Measurements from ENCODE around the gene TNS2.

DNA sequence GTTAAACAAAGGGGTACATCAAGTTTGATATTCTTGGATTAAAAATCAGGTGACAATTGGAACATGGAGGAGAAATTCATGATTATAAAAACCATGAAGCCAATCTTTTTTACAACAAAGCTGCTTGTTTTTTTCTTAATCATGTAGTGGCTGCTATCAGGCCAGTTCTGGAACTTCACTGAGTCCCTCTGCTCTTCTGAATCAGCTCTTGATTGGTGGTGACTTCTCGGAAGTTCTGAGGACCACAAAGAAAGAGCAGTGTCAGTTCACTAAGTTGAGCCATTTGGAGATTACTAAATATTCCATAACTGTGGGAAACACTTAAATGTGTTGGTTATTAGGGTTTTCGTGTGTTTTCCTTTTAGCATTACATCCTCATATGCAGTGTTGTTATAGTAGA is 35.2 kb upstream of the TNS2 start:
- TF ChIP-seq, protein P1, sequence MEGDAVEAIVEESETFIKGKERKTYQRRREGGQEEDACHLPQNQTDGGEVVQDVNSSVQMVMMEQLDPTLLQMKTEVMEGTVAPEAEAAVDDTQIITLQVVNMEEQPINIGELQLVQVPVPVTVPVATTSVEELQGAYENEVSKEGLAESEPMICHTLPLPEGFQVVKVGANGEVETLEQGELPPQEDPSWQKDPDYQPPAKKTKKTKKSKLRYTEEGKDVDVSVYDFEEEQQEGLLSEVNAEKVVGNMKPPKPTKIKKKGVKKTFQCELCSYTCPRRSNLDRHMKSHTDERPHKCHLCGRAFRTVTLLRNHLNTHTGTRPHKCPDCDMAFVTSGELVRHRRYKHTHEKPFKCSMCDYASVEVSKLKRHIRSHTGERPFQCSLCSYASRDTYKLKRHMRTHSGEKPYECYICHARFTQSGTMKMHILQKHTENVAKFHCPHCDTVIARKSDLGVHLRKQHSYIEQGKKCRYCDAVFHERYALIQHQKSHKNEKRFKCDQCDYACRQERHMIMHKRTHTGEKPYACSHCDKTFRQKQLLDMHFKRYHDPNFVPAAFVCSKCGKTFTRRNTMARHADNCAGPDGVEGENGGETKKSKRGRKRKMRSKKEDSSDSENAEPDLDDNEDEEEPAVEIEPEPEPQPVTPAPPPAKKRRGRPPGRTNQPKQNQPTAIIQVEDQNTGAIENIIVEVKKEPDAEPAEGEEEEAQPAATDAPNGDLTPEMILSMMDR (IDR thresholded peaks at IDR 0.05) = no peak
- TF ChIP-seq POLR2A (IDR thresholded peaks at IDR 0.05) = no peak
